ENCODE results near the gene SPRR5.

DNA sequence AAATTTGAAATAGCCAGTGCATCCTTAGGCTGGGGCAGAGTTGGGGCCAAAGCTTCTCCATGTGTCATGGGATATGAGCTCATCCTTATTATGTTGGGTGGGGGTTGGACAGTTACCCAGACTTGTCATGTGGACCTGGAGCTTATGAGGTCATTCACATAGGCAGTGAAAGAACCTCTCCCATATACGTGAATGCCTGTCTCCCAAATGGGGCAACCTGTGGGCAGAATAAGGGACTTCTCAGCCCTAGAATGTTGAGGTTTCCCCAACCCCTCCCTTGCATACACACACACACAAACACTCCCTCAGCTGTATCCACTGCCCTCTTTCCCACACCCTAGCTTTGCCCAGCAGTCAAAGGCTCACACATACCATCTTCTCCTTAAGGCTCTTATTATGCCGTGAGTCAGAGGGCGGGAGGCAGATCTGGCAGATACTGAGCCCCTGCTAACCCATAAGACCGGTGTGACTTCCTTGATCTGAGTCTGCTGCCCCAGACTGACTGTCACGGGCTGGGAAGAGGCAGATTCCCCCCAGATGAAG, 40.9 kb upstream of the SPRR5 start:
- no peak for TF ChIP-seq POLR2A (IDR thresholded peaks at IDR 0.05)
- TF ChIP-seq CTCF (IDR thresholded peaks at IDR 0.05), result no peak

All from uterus (tissue), 2 donors.